Measurements from ENCODE around the gene SLIT3. TPM values are rescaled to one million over a fixed set of nuclear protein-coding genes. Genes with fewer than 3 reads are reported as not detected.

The SLIT3 gene
- total and polyA plus RNA-seq, 9 of the 15 experiments (the other 6 are each of a cell fraction or from before 2014, with no cell fraction given): 0.01 to 0.04 TPM; not detected in 7

- DNase-seq (ENCODE audit: extremely low read depth in 1 of 4, low spot score in 3 of 4) (no peak), FAIRE-seq (no peak), ATAC-seq (no peak)
- Histone ChIP-seq H3K4me1 (replicated peaks in 1 of 2; ENCODE audit: control insufficient read depth in 2 of 2, insufficient read depth in 2 of 2, low read length in 2 of 2) (no peaks in the 10 kb centered on the region), H3K4me2 (ENCODE audit: insufficient read depth, low read length) (no peak overlapping the region), H3K79me2 (ENCODE audit: control insufficient read depth, insufficient read depth, low read length) (no peaks in the 10 kb centered on the region), H3K27me3 (ENCODE audit: control insufficient read depth in 2 of 2, insufficient read depth in 2 of 2, low read length in 2 of 2) (peaks cover 0 to 19% of the 10 kb centered on the region in 2 experiments; a peak in 4 of 5 replicates), H3K9me3 (replicated peaks; ENCODE audit: control insufficient read depth, insufficient read depth, low read depth, low read length) (no peaks in the 10 kb centered on the region), H3K9me1 (ENCODE audit: control insufficient read depth, insufficient read depth, low read length) (no peaks in the 10 kb centered on the region), H4K20me1 (replicated peaks; ENCODE audit: control insufficient read depth, insufficient read depth, low read length) (no peaks in the 10 kb centered on the region; the same call in 1 of the 2 replicates), H3K36me3 (ENCODE audit: control insufficient read depth, insufficient read depth, low read length) (no peaks in the 10 kb centered on the region), H3K27ac (ENCODE audit: extremely low read depth, low read depth, low read length) (no peak overlapping the region), H3K9ac (ENCODE audit: insufficient read depth in 1 of 2, low read depth in 2 of 2, low read length in 2 of 2) (no peak overlapping the region), H2AFZ (ENCODE audit: low read depth, low read length) (no peak overlapping the region), H3K4me3 (no peak overlapping the region)
- WGBS (ENCODE audit: insufficient coverage, low coverage, missing lambda C conversion rate): 0% methylated on average over 1 of the region's 1 CpG
- TF ChIP-seq THAP7 (CRISPR knock-in tag; IDR thresholded peaks at IDR 0.05): no peak
- TF ChIP-seq POLR2G (IDR thresholded peaks at IDR 0.05; ENCODE audit: low read depth, low read length): no peak
- TF ChIP-seq EP400 (IDR thresholded peaks at IDR 0.05): no peak
- no peak for TF ChIP-seq TAF9B (IDR thresholded peaks at IDR 0.05; ENCODE audit: partially characterized antibody)
- no peak for TF ChIP-seq PATZ1 (CRISPR knock-in tag; IDR thresholded peaks at IDR 0.05; ENCODE audit: borderline replicate concordance)
- no peak for TF ChIP-seq PCBP1 (IDR thresholded peaks at IDR 0.05; ENCODE audit: low read depth, low read length, poor library complexity, severe bottlenecking)
- no peak for TF ChIP-seq SIRT6 (IDR thresholded peaks at IDR 0.05; ENCODE audit: low read depth, low read length)
- TF ChIP-seq ZNF444 (CRISPR knock-in tag; IDR thresholded peaks at IDR 0.05): no peak
- BruUV-seq (replicated peaks): no TSS peak
- intact Hi-C loops (cut with micrococcal nuclease) (no loop called here), in situ Hi-C loops (cut with MboI) (no loop called here)
- CTCF ChIA-PET (ENCODE audit: low intra/inter-chr PET ratio): no interaction called here
- POLR2A ChIA-PET: interaction anchor here (0.7 to 1.0 kb wide), 3 partner anchors 10 to 94 kb away, joined by 3 read pairs; no protein-coding TSS in a partner anchor
Observed at GRCh38 chr5:168705321-168705720, 595.6 kb downstream of the SLIT3 start.
